Measurements from ENCODE around the gene MORN4. TPM values are rescaled to one million over a fixed set of nuclear protein-coding genes. Genes with fewer than 3 reads are reported as not detected.

Gene MORN4
- total RNA-seq, 1 experiment from 2014 or later, result 11.9 TPM

GRCh38 chr10:97631098-97631497 lies 2.2 kb downstream of the MORN4 start:
- Histone ChIP-seq H3K9ac (ENCODE audit: extremely low read depth, insufficient read length, low read length) (no peak overlapping the region), H3K27me3 (ENCODE audit: insufficient read depth, low read length) (no peaks in the 10 kb centered on the region), H3K4me2 (ENCODE audit: insufficient read depth, insufficient read length, low read length) (no peak overlapping the region), H2BK120ac (ENCODE audit: low read depth, low read length, poor library complexity, severe bottlenecking) (no peak overlapping the region), H4K20me1 (ENCODE audit: control insufficient read depth, insufficient read depth, insufficient read length) (no peaks in the 10 kb centered on the region), H2AFZ (ENCODE audit: low read length) (no peak overlapping the region), H4K91ac (ENCODE audit: insufficient read length, low read depth, low read length) (no peak overlapping the region), H2BK5ac (ENCODE audit: insufficient read length, low read length) (no peak overlapping the region), H3K56ac (ENCODE audit: insufficient read length, low read depth, low read length) (no peak overlapping the region), H3K18ac (ENCODE audit: insufficient read length, low read depth, low read length) (no peak overlapping the region), H3K4me1 (ENCODE audit: insufficient read depth, low read length) (no peaks in the 10 kb centered on the region), H3K14ac (ENCODE audit: insufficient read depth, low read length) (no peak overlapping the region), H4K8ac (replicated peaks; ENCODE audit: insufficient read length, low read depth, low read length) (no peak overlapping the region), H2AK5ac (ENCODE audit: insufficient read length, low read length) (no peak overlapping the region), H3K79me2 (ENCODE audit: insufficient read depth, low read length) (0 out of 2 replicates have a peak, but pooled peaks cover 3% of the 10 kb centered on the region), H3K27ac (ENCODE audit: insufficient read length, low read depth, low read length) (no peak overlapping the region), H2BK20ac (ENCODE audit: low read depth, low read length, poor library complexity, severe bottlenecking) (no peak overlapping the region), H3K23ac (ENCODE audit: insufficient read length, low read depth, low read length) (no peak overlapping the region), H3K79me1 (ENCODE audit: insufficient read depth, low read depth, low read length, poor library complexity, severe bottlenecking) (no peaks in the 10 kb centered on the region), H2BK15ac (ENCODE audit: low read depth, low read length) (no peak overlapping the region), H4K5ac (ENCODE audit: insufficient read length, low read depth, low read length) (no peak overlapping the region), H3T11ph (ENCODE audit: low read length) (no peak overlapping the region), H3K4ac (ENCODE audit: low read depth, low read length) (no peak overlapping the region), H2BK12ac (ENCODE audit: insufficient read length, low read depth, low read length) (no peak overlapping the region), H3K9me3 (ENCODE audit: control insufficient read depth, low read depth, low read length) (no peaks in the 10 kb centered on the region), H3K23me2 (ENCODE audit: insufficient read length, low read depth, low read length, poor library complexity, severe bottlenecking) (peaks cover 7% of the 10 kb centered on the region)
- Mint-ChIP-seq H3K4me1 (peaks cover 9 to 13% of the 10 kb centered on the region in 2 experiments), H3K9me3 (no peaks in the 10 kb centered on the region; a peak in 1 of 5 replicates), H3K36me3 (ENCODE audit: insufficient read depth in 1 of 3, low read depth in 3 of 3) (peaks cover 0 to 2% (median 2%) of the 10 kb centered on the region in 3 experiments; a peak in 4 of 7 replicates), H3K27me3 (ENCODE audit: low read depth) (no peaks in the 10 kb centered on the region), H3K4me3 (no peak overlapping the region), H3K27ac (no peak overlapping the region)
- no peak for DNase-seq
- no peak for TF ChIP-seq CTCF (conservative IDR thresholded peaks at IDR 0.05)

All from H9 (cell line).